CD4-positive, alpha-beta T cell treated with Interleukin-4 for 4 hours (primary cell): ENCODE data around the gene ITPR1.

Experiments
- DNase-seq: peaks from one replicate; pipeline ENCODE4 v3.0.0-alpha.2; 2020

The ITPR1 gene

DNA sequence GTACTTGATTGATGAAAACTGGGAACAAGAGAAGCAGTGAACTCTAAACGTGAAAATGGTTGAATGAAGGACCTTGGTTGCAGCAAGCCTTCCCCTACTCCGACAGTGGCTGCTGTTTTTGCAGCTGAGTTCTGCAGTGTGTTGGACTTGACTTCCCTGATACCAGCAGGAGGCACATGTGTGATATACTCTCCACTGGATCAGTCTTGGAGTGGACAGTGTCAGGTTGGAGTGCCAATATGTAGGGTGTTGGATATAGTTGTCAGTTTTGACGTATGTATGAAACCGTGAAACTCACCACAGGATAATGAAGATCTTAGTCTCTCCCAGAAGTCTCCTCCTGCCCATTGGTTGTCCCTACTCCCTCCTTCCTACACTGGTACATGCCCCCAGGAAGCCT is 106.5 kb downstream of the ITPR1 start:
- no peak for DNase-seq

DNA sequence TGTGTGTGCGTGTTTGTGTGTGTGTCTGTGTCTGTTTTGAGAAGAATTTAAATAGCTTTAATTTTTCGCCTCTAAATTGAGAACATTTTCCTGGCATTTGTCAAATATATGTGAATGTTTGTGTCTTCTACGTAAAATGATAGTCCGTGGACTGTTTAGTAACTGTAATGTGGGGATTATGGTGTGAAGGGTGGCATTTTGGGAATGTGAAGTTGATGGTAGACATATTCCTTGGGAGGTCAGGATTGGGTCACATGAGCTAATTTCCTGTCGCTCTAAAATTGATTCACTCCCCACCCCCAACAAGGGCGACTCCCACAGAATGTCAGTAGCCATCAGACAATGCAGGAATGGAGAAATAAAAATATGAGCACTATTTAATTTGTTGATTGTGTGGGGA is 107.3 kb downstream of the ITPR1 start:
- no peak for DNase-seq

DNA sequence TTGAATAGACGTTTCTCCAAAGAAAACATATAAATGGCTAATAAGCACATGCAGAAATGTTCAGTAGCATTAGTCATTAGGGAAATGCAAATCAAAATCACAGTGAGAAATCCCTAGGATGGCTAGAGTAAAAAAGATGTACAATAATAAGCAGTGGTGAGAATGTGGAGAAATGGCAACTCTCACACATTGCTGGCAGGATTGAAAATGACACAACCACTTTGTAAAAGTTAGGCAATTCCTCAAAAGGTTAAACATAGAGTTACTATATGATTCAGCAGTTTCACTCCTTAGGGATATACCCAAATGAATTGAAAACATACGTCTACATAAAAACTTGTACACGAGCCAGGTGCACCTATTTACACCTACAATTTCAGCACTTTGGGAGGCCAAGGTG is 108.7 kb downstream of the ITPR1 start:
- no peak for DNase-seq

DNA sequence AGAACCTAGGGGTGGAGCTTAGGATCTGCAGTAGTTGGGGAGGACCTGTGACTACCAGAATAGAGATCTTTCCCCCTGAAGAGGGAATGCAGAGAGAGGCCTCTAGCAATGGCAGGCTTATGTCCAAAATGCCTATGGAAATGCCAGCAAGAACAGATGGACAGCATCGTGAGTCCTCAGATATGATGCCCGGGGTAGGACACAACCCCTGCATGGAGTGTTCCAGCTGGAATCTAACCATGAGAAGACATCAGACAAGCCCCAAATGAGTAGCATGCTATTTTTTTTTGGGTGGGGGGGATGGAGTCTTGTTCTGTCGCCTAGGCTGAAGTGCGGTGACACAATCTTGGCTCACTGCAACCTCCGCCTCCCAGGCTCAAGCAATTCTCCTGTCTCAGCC is 111.5 kb downstream of the ITPR1 start:
- no peak for DNase-seq

DNA sequence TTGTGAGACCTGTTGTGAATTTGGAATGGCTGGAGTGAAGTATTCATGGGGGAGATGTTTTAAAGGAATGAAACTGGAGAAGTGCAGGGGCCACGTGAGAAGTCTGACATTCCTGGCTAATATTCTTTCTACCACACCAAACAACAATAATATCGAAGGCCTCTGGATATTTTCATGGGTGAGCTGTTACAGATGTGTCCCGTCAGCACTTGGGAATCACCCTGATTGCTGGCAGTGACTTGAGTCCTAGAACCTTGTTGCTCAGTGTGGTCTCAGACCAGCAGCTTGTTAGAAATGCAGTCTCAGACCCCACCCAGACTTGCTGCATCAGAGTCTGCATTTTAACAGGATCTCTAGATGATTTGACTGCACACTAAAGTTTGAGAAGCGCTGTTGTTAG is 113.8 kb downstream of the ITPR1 start:
- no peak for DNase-seq

DNA sequence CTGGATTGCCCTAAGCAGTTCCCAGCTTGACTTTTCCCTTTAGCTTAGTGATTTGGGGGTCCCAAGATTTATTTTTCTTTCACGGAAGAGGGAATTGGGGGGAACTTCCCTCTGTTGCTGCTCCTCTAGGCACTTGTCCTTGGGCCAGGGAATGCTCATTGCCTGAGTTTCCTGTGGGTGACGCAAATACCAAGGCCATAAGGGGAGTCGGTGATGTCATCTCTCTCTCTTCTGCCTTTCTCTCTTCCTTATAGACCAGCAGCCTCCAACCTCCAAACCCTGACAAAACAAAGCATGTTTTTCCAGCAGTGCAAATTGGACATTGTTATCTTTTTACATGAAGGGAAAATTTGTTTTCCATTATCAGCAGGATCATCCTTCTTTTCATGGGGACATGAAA is 120.2 kb downstream of the ITPR1 start:
- DNase-seq = no peak

DNA sequence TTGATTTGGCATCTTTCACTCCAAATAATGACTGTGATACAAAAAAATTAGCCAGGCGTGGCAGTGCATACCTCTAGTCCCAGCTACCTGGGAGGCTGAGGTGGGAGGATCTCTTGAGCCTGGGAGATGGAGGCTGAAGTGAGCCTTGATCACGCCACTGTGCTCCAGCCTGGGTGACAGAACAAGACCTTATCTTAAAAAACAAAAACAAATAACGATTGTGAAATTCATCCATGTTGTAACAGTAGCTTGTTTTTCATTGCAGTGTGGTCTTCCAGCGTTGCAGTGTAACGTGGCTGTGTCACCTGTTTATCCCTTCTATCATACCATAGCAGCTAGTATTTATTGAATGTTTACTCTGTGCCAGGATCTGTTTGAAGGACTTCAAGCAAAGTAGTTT is 120.9 kb downstream of the ITPR1 start:
- DNase-seq = no peak

DNA sequence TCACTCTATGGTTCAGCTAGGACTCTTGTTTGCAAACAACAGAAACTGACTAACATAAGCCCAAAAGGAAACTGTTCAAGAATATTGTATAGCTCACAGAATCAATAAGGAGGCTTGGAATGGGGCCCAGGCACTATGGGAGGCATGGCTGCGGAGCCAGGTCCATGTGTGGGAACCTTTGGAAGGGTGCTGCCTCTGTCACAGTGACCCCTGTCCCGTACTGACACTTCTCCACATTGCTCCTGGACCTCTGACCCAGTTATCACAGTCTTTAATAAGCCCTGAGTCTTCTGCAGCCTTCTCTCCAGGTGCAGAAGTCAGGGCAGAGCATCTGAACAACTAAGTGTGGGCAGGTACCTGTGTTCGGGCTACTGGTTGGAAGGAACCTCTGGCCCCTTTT is 121.8 kb downstream of the ITPR1 start:
- no peak for DNase-seq

DNA sequence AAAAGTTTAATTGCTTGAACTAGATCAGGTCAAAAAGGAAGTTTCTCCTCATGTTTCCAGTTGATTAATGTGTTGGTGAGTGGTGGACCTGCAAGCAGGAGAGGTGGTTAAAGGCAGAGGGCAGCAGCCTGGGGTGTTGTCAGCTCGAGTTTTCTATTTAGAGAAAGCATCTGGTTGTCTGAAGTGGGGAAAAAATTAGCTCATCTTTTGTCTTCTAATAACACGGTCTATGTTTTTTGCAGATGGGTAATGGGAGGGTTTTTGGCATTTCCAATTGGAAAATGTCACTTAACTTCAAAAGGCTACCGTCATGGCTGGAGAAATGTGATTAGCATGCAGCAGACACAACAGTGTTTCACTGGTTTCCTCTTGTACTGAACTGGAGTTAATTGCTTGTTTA is 122.6 kb downstream of the ITPR1 start:
- DNase-seq = no peak

DNA sequence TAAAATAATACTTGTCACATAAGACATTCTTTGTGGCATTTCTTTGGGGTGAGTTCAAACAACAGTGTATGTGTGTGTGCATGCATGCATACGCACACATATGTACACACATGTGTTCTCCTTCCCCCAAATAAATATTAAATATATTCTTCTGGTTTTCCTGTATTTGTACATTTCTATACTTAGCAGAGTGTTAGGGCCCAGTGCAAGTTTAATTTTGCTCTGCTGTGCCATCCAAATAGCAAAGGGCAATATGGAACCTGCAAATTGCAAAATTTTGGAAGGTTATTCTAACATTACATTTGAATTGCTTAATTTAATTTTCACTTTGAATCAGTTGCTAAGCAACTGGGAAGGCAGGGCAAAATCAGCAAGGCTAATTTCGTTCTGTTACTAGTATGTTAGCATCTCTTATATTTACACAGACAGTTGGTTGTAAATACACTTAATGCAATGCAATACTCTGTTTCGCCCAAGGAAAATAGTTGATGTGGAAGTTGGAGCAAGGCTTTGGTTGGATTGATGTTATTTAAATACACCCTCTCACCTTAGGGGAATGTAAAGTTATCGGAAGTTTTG is 130.4 kb downstream of the ITPR1 start:
- no peak for DNase-seq

DNA sequence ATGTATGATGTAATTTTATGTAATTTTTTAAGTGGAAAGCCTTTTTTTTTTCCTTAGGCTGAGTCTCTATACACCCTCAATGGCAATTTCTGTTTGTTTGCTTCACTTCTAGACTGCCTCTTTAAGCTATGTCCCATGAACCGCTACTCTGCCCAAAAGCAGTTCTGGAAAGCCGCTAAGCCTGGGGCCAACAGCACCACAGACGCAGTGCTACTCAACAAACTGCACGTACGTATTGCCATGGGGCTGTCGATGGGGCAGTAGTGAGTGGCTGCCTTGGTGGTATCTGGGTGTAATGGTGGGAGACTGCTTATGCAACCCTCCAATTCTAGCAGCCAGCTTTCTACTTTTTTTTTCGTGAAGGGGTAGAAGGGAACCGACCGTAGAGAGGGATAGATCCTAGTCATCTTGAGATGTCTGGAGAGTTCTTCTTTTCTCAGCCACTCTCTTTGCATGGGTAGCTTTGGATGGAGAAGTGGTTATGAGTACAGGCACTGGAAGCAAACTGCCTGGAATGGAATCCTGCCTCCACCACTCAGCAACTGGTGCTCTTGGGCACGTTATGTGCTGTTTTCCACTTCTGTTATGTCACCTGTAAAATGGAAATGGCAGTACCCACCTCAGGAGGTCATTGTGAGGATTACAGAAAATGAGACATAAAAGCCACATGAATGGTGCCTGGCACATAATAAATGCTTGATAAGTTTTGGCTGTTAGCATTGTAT is 134.7 kb downstream of the ITPR1 start:
- DNase-seq = no peak

DNA sequence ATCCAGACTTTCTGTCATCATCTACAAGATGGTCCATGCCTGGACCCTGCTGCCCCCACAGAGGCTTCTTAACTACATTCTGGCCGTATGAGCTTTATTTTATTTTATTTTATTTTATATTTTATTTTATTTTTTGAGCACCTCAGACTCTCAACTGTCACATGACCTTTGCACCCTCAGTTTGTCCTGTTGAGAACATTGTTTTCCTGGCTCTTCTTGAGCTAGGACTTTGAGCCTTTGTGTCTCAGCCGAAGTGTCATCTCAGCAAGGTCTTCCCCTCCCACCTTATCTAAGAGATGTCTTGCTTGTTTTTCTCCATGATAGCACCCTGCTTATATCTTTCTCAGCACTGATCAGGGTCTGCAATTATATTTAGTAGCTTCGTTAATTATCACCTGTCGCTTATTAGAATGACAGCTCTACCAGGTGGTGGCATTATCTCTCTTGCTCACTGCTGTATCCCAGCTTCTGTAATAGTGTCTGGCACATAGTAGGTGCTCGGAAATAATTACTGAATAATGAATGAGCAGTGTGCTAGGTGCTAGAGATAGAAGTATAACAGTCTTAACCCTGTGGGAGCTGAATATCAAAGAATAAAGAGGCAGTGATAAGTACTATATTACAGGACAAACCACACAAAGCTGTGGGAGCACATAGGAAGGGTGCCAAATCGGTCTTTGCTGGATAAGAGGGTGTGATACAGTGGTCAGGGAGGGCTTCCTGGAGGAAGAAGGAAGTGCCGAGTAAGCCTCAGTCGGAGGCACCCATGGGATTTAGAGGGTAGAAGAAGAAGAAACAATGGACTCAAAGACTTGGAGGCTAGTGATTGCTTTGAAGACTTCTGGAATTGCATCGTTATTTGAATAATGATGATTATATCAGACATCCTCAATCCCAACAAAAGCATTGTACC is 136.2 kb downstream of the ITPR1 start:
- DNase-seq = no peak

DNA sequence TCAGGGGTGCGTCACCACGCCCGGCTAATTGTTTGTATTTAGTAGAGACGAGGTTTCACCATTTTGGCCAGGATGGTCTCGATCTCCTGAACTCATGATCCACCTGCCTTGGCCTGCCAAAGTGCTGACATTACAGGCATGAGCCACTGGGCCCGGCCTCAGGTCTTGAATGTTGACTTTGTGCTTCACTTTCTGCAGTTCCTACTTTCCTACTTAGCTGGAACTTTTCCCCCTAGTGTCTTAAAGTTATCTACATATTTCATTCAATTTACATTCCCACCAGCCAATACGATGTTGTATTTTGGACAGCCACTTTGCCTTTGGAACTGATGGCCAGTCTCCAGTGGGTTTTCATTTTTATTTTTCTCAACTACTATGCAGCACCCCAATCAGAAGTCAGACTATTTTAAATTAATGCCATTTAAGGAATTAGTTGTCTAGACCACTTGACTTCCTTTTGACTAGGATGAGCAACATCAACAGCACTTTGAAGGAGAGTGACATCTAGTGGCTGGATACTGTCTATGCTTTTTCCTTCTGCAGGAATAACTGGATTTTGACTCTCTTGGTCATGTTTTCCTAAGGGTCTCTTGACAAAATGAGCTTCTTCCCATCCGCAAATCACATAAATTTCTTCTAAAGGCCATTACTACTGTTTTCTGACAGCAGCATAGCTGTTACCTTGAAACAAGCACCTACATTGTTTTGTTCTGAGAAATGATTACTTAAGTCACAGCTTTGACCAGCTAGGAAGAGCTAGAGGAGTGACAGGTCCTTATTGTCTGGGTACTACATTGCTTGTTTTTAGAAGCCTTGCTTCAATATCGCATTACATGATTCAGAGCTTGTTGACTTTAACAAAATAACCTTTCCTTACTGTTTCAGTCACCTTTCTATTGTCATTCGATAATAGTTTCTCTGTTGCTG is 140.2 kb downstream of the ITPR1 start:
- DNase-seq = peak; percentile 55

DNA sequence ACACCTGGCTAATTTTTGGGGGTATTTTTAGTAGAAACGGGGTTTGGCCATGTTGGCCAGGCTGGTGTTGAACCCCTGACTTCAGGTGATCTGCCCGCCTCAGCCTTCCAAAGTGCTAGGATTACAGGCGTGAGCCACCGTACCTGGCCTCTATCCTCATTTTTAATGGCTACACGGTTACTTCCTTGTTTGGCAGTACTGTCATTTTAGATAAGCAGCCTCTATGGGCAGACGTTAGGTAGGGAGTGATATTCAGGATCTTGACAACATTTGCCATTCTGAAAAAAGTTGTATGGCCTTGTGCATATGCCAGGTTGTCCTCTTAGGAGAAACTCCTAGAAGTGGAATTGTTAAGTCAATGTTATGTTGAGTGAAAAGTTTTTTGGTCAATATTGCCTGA is 141.7 kb downstream of the ITPR1 start:
- no peak for DNase-seq

DNA sequence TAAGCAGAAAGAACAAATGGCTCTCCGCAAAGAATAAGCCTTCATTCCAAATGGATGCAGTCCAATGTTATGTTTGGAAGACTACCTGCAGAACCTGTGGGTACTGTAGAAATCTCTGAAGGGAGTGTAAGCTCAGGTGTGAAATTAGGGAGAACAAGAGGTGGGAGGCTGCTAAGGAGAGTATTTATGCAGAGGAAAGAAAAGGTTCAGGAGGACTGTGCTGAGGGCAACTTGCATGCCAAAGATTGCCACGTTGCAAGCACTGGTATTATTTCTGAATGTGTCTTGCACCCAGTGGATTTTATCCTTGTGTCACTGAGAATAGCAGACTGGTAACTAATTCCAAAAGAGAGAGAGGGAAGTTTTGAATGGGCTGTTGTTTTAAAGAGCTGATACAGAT is 144.1 kb downstream of the ITPR1 start:
- DNase-seq = no peak

DNA sequence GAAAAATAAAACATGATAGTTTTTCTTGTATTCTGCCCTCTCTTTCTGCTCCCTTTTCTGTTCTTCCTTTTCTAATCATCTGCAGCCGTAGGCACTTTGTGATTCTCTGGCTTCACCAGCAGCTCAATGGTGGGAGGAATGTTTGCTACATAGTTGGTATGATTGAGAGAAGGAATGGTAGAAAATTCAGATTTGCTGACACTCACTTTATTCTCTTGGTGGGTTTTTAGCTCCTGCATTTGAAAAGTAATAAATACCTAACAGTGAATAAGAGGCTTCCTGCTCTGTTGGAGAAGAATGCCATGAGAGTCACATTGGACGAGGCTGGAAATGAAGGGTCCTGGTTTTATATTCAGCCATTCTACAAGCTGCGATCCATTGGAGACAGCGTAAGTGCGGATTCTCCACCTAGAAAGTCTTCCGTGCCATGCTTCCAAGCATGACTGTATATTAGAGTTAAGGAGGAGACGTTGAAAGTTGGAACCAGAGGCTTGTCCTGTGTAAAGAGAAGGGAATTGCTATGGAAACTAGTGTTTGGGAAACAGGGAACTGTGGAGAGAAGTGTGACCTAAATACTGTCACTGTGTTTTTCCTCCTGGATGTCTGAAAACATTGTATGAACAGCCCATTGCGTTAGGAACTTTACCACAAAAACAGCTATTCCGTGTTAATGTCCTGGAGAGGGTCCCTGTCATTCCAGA is 148.9 kb downstream of the ITPR1 start:
- DNase-seq = no peak

DNA sequence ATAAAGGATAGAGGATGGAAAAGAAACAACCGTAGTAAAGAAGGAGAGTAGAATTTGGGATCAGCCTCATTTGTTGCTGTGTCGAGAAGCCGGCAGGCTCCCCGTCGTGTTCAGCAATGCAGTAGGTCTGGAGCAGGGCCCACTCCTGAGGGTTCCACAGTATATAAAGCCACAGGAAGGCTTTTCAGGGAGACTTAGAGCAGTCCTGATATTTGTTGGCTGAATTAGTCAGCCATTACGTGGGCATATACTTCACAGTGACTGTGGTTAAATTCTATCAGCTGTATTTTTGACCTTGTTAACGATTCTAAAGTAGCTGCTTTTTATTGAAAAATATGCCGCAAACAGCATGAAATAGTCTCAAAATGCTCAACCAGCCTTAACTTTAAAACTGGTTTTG is 149.5 kb downstream of the ITPR1 start:
- DNase-seq = no peak

DNA sequence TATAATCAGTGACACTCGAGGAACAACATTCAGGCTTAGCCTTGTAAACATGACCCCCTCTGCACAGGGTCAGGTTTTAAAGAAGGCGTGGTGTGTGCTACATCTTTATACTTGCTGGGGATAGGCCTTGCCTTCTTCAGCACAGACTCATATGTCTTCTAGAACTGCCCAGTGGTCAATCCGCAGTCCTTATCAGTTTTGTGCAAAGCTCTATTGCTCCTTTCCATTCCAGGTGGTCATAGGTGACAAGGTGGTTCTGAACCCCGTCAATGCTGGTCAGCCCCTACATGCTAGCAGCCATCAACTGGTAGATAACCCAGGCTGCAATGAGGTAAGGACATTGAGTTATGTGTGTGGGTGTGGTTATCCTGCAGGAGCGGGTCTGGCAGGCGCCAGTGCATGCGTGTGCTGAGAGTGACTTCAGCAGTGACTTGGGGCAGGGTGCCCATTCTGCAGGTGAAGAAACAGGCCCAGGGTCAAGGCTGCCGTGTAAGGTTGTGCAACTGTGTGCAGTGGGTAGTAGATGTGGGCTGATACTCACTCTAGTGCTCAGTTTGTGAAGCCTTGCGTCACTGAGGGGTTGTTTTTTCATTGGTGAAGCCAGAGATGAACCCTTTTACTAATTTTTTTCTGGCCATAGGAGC is 150.9 kb downstream of the ITPR1 start:
- DNase-seq = no peak

DNA sequence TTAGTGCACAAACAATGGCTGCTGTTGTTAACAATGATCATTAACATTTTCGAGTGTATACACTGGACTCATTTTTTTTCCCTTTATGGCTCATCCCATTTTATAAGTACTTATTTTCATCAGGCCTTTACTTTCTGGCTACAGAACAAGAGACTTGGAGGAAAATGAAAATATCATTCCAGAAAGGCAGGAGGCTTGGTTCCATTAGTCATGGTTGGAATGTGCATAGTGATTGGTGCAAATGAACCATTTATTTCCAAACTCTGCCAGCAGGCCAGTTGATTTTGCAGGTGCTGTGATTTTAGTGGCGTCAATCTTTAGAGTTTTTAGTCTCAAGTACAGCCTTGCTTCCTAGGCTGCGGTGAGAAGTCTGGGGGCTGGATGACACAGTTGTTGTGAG is 151.8 kb downstream of the ITPR1 start:
- DNase-seq = no peak

DNA sequence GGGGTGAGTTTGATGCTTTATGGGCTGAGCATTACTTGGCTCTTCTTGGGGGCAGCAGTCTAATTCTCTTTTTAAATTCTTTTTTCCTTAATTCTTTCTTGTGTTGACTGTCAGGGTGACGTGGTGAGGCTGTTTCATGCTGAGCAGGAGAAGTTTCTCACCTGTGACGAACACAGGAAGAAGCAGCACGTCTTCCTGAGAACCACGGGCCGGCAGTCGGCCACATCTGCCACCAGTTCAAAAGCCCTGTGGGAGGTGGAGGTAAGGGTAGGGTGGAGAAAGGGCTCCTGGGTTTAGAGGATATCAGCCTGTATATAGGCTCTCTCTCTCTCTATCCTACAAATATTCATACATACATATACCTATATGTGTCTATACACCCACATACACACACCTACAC is 152.3 kb downstream of the ITPR1 start:
- no peak for DNase-seq

DNA sequence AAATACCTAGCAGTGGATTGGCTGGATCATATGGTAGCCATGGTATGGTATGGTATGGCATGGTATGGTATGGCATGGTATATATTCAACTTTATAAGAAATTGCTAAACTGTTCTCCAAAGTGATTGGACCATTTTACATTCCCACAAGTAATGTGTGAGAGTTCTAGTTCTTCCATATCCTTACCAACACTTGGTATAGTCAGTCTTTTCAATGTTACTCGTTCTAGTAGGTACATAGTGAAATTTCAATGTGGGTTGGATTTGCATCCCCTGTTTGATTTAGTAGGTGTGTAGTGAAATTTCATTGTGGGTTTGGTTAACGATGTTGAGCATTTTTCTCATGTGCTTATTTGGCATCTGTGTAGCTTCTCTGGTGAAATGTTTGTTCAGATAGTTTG is 154.3 kb downstream of the ITPR1 start:
- DNase-seq = no peak
